HG02885 (cell line): ENCODE data around the gene TMEM135.
A peak's percentile ranks its signal among the peaks of the same experiment; 100 is the strongest.
"Not testable (repeated sequence)": the region's sequence is repeated elsewhere in the genome, so short reads cannot be mapped to it uniquely, and the experiment has no call there.

Source experiments
- ATAC-seq: cut with Tn5 transposase; IDR thresholded peaks from one replicate; pipeline ENCODE4 v1.9.1; 2021; ENCODE audit warnings: mild to moderate bottlenecking; ENCODE audit not compliant: unreplicated experiment, poor library complexity

The TMEM135 gene

DNA sequence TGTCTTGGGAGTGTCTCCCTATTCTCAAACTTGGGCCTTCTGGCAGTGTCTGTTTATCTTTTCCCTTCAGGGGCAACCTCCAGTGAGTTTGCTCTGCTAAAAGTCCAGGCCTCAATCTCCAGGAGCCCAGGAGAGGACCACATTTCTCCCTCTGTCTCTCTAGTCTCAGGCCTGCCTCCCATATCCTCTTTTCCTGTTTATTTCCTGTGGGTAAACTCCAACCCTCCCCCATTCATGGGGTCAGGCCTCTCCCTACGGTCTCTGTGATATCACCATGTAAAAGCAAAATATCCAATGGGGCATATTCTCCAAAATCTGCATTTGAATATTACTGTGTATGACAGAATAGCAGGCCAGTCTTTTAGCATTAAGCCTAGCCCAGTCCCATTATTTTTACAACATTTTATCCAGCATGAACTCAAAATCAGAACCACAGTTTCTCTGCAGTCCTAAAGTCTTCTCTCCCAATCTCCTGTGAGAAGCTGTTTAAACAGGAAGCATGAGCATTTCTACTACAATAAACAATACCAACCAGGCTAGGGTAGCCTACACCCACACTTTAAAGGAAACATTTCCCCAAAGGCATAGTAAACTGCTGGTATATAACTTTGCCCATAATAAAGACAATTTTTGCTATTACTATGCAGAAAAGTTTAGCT, 18.0 kb upstream of the TMEM135 start:
- no peak for ATAC-seq

DNA sequence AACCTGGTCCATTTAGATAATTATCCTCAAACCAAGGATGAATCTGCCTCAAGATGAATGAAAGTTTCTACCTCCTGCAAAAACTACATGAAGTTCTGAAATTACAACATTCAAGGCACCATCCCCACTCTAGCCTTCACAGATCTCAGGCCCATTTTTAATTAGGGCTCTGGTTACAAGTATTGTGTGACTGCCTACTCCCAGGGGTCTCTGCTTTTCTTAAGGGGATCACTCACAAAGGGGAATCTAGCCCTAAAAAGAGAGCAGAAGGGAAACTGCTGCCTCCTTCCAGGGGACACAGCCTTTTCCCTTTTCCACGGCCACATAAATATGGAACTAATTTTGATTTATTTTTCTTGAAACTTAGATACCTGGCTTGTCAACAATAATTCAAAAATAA, 17.4 kb upstream of the TMEM135 start:
- ATAC-seq: no peak

GRCh38 chr11:87020764-87021365, 16.9 kb upstream of the TMEM135 start:
- no peak for ATAC-seq

DNA sequence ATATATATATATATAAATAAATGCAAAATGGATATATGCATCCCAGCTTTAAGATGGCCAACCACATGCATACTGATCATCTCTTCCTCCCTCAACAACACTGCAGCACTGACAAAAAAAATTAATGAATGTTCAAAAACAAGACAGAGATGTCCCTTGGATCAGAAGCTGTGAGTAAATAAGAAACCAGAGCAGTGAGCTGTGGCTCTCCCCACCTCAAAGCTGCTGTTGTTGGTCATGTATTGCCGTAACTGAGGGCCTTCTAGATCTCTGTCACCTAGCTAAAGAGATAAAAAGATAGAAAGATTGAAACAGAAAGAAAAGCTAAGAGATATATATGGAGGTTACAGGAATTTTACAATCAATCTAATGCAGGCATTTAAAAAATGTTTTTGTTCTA, 15.5 kb upstream of the TMEM135 start:
- ATAC-seq: peak; percentile 69

DNA sequence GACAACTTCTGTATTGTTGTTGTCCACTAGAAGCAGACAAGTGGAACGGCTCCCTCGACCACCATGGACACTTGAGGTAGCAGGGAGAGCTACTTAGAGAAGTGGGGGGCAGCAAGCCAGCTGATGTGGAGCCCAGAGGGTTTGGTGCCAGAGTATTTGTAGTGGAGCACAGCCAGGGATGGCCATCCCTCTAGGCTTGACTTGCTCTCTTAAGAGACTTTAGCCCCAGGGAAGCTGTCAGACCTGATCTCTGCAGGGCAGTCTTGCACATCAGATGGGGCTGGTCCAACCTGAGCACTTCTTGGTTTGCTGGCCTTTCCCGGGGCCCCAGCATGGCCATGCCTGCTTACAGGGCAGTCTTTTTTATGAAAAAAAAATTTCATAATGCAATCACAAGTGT, 15.0 kb upstream of the TMEM135 start:
- ATAC-seq: no peak

- not testable (repeated sequence) for ATAC-seq
Measured at GRCh38 chr11:87026415-87026814, 11.3 kb upstream of the TMEM135 start.

- peak; percentile 83 for ATAC-seq
Measured at GRCh38 chr11:87030458-87031054, 7.2 kb upstream of the TMEM135 start.

GRCh38 chr11:87031433-87032170, 6.1 kb upstream of the TMEM135 start:
- no peak for ATAC-seq

- ATAC-seq: no peak
Measured at GRCh38 chr11:87033561-87033960, 4.2 kb upstream of the TMEM135 start.

- ATAC-seq: no peak
Measured at GRCh38 chr11:87035976-87036583, 1.7 kb upstream of the TMEM135 start.

DNA sequence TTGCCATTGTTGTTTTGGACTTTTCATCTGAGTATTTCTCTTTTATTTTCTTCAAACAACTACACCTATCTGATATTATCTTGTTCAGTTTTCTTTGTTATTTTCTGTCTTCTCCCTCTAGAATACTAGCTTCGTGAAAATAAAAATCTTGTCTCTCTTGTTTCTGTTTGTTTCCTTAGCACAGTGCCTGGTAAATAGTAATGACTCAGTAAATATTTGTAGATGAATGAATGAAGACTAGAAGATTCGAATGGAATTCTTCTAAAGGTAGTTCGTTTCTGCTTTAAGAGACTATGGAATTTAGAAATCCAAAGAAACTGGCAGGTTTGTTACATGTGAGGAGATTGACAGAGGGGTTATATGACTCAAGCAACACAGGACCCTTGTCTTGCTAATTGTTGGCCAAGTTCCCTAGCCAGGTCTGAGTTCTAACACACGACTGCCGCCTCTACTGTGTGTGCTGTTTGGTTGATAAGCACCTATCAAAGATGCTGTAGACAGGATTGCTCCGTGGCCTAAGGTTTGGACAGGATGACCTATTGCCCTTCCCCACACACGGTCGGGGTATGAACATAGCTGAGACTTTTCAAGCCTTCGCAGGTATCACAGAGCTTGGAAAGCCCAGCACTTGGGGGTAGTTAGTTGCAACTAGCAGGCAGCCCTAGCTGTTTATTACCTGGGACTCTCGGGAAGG, 831 bp upstream of the TMEM135 start:
- peak; percentile 0 for ATAC-seq

DNA sequence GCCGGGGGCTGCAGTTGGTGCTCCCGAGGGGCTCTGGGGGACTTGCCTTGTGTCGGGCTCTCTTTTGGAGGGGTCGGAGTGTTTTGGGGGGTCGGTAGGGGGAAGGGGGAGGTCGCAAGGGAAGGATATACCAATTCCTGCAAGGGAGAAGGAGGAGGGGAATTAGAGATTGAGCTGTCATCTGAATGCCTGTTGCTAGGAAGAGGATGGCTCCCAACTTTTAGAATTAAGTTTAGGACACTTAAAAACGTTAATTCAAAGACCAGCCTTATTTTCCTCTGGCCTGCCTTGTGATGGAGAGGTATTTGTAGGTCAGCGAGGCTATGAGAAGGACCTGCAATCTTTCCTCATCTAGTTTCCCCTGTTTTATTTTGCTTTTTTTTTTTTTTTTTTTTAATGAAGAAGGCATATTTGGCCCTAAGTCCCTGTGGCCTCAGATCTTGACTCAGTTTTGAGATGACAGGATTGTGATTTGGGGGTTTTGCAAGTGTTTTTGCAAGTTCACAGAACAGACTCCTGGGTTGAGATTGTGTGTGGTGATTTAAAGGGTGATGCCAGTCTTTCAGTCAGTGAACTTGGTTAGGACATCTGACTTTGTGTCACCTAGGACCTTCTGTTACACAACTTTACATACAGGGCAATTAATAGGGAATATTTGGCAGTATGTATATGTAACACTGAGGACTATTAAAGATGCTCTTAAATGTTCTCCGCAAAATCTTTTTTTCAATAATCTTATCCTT, 672 bp downstream of the TMEM135 start:
- ATAC-seq: no peak

- ATAC-seq: no peak
Measured at GRCh38 chr11:87039371-87039770, 1.6 kb downstream of the TMEM135 start.

GRCh38 chr11:87043894-87044293, 6.2 kb downstream of the TMEM135 start:
- no peak for ATAC-seq

- no peak for ATAC-seq
Measured at GRCh38 chr11:87046824-87047223, 9.1 kb downstream of the TMEM135 start.

GRCh38 chr11:87056091-87056490, 18.4 kb downstream of the TMEM135 start:
- no peak for ATAC-seq

DNA sequence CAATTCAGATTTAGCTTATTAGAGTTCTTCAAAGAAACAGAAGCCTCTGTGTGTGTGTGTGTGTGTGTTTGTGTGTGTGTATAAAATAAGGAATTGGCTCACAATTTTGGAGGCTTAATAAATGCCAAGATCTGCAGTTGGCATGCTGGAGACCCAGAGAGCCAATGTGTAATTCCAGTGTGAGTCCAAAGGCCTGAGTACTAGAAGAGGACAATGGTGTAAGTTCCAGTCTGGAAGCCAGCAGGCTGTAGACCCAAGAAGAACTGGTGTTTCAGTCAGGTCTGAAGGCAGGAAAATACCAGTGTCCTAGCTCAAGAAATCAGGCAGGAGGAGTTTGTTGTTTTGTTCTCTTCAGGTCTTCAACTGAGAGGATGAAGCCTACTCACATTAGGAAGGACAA, 20.0 kb downstream of the TMEM135 start:
- ATAC-seq: no peak

DNA sequence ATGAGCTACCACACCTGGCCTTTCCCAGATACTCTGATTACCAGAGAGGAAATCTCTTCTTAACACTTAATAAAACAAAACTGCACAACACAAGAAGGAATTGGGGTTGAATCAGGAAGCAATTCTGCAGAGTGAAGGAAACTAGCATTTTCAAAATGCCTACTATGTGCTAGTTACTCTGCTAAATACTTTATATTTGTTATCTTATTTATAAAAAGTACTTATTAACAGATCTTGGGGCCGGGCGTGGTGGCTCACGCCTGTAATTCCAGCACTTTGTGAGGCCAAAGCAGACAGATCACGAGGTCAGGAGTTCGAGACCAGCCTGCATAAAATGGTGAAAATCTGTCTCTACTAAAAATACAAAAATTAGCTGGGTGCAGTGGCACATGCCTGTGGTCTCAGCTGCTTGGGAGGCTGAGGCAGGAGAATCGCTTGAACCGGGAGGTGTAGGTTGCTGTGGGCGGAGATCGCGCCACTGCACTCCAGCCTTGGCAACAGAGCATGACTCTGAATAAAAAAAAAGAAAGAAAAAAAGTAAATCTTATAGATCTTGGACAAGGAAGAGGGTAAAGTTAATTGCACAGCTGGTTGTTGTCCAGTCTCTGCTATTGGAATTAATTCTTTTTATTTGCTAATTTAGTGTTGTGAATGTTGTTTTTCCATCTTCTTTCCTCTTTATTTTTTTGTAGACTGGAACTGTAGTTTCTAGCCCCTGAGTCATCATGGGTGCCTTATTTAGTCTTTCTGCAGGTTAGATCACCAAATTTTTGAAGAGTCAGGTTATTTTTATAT, 22.1 kb downstream of the TMEM135 start:
- no peak for ATAC-seq

DNA sequence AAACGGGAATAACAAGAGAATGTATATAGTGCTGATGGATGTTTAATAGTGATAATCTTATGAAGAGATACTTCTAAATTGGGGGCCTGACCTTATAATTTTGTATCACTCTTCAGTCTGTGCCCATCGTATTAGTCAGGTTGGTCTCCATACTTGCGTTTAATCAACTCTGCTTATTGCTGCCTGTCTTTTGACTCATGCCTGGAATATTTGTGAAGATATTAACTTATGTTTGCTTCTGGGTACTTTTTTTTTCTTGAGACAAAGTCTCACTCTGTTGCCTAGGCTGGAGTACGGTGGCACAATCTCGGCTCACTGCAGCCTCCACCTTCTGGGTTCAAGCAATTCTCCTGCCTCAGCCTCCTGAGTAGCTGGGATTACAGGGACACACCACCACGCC, 24.0 kb downstream of the TMEM135 start:
- ATAC-seq: no peak
